ENCODE results near the gene ZNF217.
A peak's percentile ranks its signal among the peaks of the same experiment; 100 is the strongest.
"Not testable (repeated sequence)": the region's sequence is repeated elsewhere in the genome, so short reads cannot be mapped to it uniquely, and the experiment has no call there.

ZNF217 gene

GRCh38 chr20:53529658-53530057 lies 64.0 kb downstream of the ZNF217 start:
- no peak for DNase-seq (ENCODE audit: low spot score)

GRCh38 chr20:53527196-53527595 lies 66.4 kb downstream of the ZNF217 start:
- DNase-seq (ENCODE audit: low spot score) = no peak

GRCh38 chr20:53524589-53525312 lies 68.9 kb downstream of the ZNF217 start:
- DNase-seq (ENCODE audit: low spot score) = no peak

- DNase-seq (ENCODE audit: low spot score) = not testable (repeated sequence)
These were observed 70.0 kb downstream of the ZNF217 start for GRCh38 chr20:53523615-53524014.

GRCh38 chr20:53522696-53523095 lies 70.9 kb downstream of the ZNF217 start:
- no peak for DNase-seq (ENCODE audit: low spot score)

- no peak for DNase-seq (ENCODE audit: low spot score)
These were observed 71.6 kb downstream of the ZNF217 start for GRCh38 chr20:53522026-53522425.

GRCh38 chr20:53521421-53521820 lies 72.2 kb downstream of the ZNF217 start:
- peak; percentile 7 for DNase-seq (ENCODE audit: low spot score)

GRCh38 chr20:53517146-53517545 lies 76.5 kb downstream of the ZNF217 start:
- no peak for DNase-seq (ENCODE audit: low spot score)
